Activated CD8-positive, alpha-beta memory T cell treated with anti-CD3 and anti-CD28 coated beads, Interleukin-2, amount 10 ng/mL, durations not matched to agents 7 days and 5 days (primary cell): ENCODE data around the gene LMO7. TPM values are rescaled to one million over a fixed set of nuclear protein-coding genes. Genes with fewer than 3 reads are reported as not detected.
"Not testable (repeated sequence)": the region's sequence is repeated elsewhere in the genome, so short reads cannot be mapped to it uniquely, and the experiment has no call there.

Experiments used
- ATAC-seq: fragments of 150-1000 bp; cut with Tn5 transposase; one replicate; pipeline ENCODE4 v1.10.0; 2021; ENCODE audit warnings: moderate library complexity
- CTCF ChIA-PET: fragments of 350-600 bp; sonication (Branson Sonifier 250); formaldehyde crosslinking; loops from one replicate; lab custom pipeline; 2021; ENCODE audit warnings: antibody characterized with exemption; lab: Charles Lee
- DNase-seq: peaks from one replicate; pipeline ENCODE4 v3.0.0-alpha.2; 2020
- H3K27ac Mint-ChIP-seq: one replicate; pipeline ENCODE4 v1.8.0; 2021; ENCODE audit warnings: mild to moderate bottlenecking, mixed read lengths
- H3K27me3 Mint-ChIP-seq: one replicate; pipeline ENCODE4 v1.8.0; 2021; ENCODE audit warnings: mixed read lengths
- H3K36me3 Mint-ChIP-seq: one replicate; pipeline ENCODE4 v1.8.0; 2021; ENCODE audit warnings: mild to moderate bottlenecking, mixed read lengths
- H3K4me1 Mint-ChIP-seq: one replicate; pipeline ENCODE4 v1.8.0; 2021; ENCODE audit warnings: mixed read lengths
- H3K4me3 Mint-ChIP-seq: one replicate; pipeline ENCODE4 v1.8.0; 2021; ENCODE audit warnings: mild to moderate bottlenecking, moderate library complexity, mixed read lengths
- H3K9me3 Mint-ChIP-seq: one replicate; pipeline ENCODE4 v1.8.0; 2022; ENCODE audit warnings: low read depth, mixed read lengths
- total RNA-seq, 2 experiments: library from RNA; stranded (reverse); gene quantifications; one replicate each; pipeline ENCODE4 v1.2.3, GENCODE V29; 2021

The LMO7 gene
- total RNA-seq, 2 experiments from 2014 or later: 4.2 to 9.3 TPM

DNA sequence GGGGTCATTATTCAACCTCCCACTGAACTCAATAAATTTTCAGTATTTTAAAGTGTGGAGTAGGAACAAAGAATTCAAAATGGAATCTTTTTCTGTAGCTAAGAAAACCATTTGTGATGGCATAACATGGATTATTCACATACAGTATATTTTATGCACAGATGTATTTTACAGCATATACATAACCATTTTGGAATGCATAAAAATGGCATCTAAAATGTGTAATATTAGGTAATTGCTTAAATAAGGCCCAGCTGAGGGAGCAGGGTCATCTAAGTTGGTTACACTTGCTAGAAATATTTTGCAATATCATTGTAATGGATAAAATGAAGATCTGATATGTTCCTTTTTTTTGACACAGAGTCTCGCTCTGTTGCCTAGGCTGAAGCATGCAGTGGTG, 146.9 kb downstream of the LMO7 start:
- CTCF ChIA-PET: no interaction called here
- H3K4me1 Mint-ChIP-seq: no peaks in the 10 kb centered on the region
- H3K36me3 Mint-ChIP-seq: peaks cover 7% of the 10 kb centered on the region
- no peak overlapping the region for H3K27ac Mint-ChIP-seq
- no peak for ATAC-seq
- no peaks in the 10 kb centered on the region for H3K27me3 Mint-ChIP-seq
- no peak for DNase-seq
- no peak overlapping the region for H3K4me3 Mint-ChIP-seq
- H3K9me3 Mint-ChIP-seq: peaks cover 6% of the 10 kb centered on the region

DNA sequence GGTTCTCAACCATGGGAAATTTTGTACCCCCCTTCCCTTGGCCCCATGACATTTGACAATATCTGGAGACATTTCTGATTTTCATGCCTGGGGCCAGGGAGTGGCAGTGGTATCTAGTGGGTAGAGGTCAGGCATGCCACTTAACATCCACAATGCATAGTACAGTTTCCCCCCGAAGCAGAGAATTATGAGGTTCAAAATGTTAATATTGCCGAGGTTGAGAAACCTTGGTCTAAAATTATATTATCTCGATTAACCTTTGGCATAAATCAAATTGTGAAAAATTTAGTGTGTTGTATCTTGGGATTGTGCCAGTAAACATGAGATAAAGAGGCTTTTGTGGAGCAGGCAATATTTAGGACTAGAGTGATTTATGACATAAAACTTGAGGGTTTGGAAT, 147.9 kb downstream of the LMO7 start:
- Mint-ChIP-seq H3K27me3 (no peaks in the 10 kb centered on the region), H3K4me3 (no peak overlapping the region), H3K9me3 (peaks cover 3% of the 10 kb centered on the region), H3K27ac (no peak overlapping the region), H3K36me3 (peaks cover 6% of the 10 kb centered on the region), H3K4me1 (no peaks in the 10 kb centered on the region)
- CTCF ChIA-PET: no interaction called here
- ATAC-seq (no peak), DNase-seq (no peak)

DNA sequence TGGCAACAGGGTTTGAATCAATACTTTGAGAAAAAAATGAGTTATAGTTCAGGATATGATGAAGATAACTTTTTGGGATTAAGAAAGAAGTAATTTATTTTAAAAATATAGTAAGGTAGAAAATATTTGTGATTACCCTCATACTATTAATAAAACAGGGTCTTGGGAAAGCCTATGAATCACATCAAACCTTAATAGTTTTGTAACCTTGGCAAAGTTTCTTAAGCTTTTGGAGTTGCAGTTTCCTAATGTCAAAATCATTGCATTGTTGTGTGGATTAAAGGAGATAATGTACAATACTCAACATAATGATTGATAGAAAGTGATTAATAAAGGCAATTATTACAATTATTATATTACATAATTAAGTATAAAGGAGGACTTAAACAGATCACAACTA, 149.0 kb downstream of the LMO7 start:
- Mint-ChIP-seq H3K4me3 (no peak overlapping the region), H3K27ac (no peak overlapping the region), H3K9me3 (peaks cover 3% of the 10 kb centered on the region), H3K36me3 (peaks cover 2% of the 10 kb centered on the region), H3K4me1 (no peaks in the 10 kb centered on the region), H3K27me3 (no peaks in the 10 kb centered on the region)
- CTCF ChIA-PET: no interaction called here
- ATAC-seq (no peak), DNase-seq (no peak)

DNA sequence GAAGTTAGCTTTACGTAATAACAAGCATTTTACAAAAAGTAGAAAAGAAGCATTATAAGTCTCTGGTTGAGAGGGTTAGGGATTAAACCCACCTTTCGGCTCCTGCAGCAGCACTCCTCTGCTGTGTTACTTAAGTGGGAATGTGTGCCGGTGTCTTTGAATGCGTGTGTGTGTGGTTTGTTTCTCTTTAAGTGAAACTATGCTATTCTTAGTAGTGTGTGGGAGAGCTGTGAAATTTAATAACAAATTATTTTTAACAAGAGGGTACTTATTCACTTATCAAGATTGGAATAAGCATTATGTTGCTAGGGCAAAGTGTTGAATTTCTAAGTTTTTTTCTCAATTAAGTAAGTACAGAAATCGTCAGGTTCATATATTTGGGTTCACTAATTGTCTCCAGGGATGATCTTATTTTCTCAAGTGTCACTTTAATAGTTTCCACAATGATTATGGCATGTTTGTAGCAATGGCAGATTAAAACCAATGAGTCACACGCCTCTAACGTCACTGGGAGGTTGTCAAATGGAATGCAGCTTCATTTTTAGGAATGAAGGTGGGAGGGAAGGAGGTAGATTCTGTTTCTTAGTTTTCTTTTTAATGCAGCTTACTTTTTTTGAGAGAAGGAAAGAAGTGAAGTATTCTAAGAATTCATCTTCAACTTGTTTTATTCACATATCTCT, 151.3 kb downstream of the LMO7 start:
- Mint-ChIP-seq H3K27me3 (no peaks in the 10 kb centered on the region), H3K36me3 (no peaks in the 10 kb centered on the region), H3K27ac (no peak overlapping the region), H3K4me1 (no peaks in the 10 kb centered on the region), H3K9me3 (no peaks in the 10 kb centered on the region), H3K4me3 (no peak overlapping the region)
- CTCF ChIA-PET: interaction anchor here (1.5 kb wide), 1 partner anchor 92 kb away, joined by 6 read pairs; no protein-coding TSS in a partner anchor
- no peak for ATAC-seq
- DNase-seq: no peak

DNA sequence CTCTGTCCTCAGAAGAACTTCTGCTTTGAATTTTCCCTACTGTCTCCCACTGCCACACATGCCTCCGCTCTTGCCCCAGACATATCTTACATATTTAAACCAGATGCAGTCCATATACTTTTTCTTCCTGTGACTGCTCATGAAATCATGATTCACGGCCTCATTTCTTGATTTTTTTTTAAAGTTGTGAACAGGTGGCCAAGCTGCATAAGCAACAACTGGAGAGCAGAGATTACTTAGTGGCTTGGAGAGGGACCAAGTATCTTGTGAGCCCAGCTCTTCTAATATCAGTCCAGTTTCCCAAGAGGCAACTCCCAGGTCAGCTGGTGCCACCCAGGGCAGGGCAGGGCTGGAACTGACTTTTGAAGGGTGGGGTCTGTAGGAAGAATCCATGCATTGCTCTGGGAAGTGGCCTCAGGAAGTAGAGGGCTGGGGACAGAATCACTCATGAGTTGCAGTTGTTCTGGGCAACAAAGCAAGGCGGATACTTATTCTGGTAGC, 152.4 kb downstream of the LMO7 start:
- Mint-ChIP-seq H3K4me1 (no peaks in the 10 kb centered on the region), H3K27me3 (no peaks in the 10 kb centered on the region), H3K36me3 (no peaks in the 10 kb centered on the region), H3K27ac (no peak overlapping the region), H3K4me3 (no peak overlapping the region), H3K9me3 (no peaks in the 10 kb centered on the region)
- ATAC-seq: no peak
- DNase-seq: no peak
- CTCF ChIA-PET: interaction anchor here (1.5 kb wide), 1 partner anchor 93 kb away, joined by 6 read pairs; no protein-coding TSS in a partner anchor

DNA sequence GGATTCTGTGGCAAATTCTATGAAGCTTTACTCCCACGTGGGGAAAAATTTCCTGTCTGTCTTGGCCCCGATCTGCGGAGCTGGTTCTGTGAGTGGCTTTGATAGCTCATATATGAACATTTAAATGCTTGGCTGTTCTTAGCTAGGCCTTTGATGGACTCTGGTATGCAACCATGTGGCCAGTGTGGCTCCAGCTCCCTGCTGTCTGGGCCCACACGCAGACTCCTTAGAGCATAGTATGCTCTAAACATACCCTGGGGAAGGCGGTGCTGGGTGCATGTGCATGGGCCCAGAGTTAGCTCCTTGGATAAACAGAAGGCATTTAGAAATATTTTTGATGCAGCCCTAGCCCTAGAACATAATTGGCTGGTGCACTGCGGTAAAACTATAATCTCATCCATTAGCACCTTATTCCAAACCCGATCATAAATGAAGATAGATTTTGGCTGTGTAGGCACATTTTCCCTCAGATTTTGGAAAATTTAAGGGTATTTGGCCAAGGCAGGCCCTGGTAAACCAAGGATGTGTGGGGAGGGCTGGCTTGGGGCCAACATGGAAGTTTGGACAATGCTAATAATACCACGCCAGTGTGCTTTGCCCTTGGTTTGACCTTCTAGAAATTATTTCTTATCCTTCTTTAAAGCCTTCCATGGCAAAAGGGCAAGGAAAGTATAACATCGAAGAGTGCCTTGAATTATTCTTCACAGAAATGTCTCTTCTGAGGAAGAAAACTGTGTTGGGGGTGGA, 153.5 kb downstream of the LMO7 start:
- no peaks in the 10 kb centered on the region for H3K27me3 Mint-ChIP-seq
- no peak for ATAC-seq
- H3K4me1 Mint-ChIP-seq: no peaks in the 10 kb centered on the region
- DNase-seq: no peak
- no peak overlapping the region for H3K4me3 Mint-ChIP-seq
- CTCF ChIA-PET: interaction anchor here (0.6 kb wide), 1 partner anchor 39 kb away, joined by 4 read pairs; no protein-coding TSS in a partner anchor
- no peak overlapping the region for H3K27ac Mint-ChIP-seq
- no peaks in the 10 kb centered on the region for H3K9me3 Mint-ChIP-seq
- no peaks in the 10 kb centered on the region for H3K36me3 Mint-ChIP-seq

DNA sequence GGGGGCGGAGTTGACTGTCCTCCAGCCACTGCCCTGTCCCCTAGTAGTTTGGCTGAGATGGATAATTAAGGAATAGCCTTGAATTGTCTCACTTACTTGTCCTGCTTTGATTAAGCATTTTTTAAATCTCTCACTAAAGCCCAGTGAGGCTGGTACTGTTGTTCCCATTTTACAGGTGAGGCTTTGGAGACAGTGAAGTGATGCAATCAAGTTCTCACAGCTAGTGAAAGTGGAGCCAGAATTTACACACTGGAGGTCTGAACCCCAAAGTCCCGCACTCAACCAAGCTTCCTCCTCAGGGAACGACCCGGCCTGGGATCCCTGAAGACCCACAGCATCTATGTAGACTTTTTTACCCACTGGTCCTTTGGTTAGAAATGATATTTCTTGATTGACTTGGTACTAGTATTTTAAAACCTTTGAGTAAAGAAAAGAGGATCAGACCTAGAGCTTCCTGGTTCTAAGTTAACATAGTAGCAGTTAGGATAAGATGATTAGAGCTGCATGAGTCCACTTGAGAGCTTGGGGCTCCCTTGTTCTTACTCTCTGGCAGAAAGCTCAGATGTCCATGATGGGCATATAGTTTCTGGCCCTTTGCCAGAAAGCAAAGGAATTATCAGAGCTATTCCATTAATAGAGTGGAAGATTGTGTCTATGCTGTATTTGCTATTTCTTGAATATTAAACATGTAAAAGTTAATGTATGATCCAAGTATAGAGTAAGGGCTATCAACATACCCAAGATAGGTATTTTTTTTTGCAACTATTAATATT, 154.3 kb downstream of the LMO7 start:
- H3K4me3 Mint-ChIP-seq: no peak overlapping the region
- CTCF ChIA-PET: interaction anchor here (0.6 kb wide), 1 partner anchor 40 kb away, joined by 4 read pairs; no protein-coding TSS in a partner anchor
- H3K27ac Mint-ChIP-seq: no peak overlapping the region
- no peaks in the 10 kb centered on the region for H3K4me1 Mint-ChIP-seq
- H3K9me3 Mint-ChIP-seq: no peaks in the 10 kb centered on the region
- ATAC-seq (no peak), DNase-seq (no peak)
- H3K36me3 Mint-ChIP-seq: no peaks in the 10 kb centered on the region
- H3K27me3 Mint-ChIP-seq: no peaks in the 10 kb centered on the region

DNA sequence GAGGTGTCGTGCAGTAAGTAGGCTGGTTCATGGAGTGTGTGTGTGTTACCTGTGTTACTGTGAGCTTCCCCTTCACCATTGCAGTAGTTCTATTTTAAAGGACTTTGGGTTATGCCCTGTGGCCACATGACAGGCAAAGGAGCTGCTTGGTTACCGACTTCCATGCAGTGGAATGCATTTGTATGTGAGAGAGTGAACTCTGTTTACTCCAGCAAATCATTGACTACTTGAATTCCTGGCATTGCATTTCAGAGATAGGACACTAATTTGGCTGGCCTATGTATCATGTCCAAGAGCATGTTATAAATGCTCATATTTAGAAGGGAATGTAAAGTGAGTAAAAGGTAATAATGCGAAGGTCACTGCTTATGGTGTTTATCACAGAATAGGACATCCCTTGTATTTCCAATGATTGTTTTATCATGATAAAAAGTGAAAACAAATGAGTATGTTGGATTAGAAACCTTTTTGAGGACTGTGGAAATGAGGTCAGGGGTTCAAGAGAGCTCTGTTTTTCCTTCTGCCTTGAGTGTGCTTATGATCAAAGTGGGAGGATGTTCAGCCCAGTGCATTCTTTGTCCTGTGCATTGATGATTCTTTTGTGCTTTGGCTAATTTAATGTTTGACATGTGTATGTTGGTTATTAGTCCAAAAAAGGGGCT, 156.5 kb downstream of the LMO7 start:
- ATAC-seq (no peak), DNase-seq (no peak)
- Mint-ChIP-seq H3K27me3 (no peaks in the 10 kb centered on the region), H3K4me3 (no peak overlapping the region), H3K4me1 (peaks cover 2% of the 10 kb centered on the region), H3K36me3 (peaks cover 5% of the 10 kb centered on the region), H3K9me3 (no peaks in the 10 kb centered on the region), H3K27ac (no peak overlapping the region)
- CTCF ChIA-PET: no interaction called here

DNA sequence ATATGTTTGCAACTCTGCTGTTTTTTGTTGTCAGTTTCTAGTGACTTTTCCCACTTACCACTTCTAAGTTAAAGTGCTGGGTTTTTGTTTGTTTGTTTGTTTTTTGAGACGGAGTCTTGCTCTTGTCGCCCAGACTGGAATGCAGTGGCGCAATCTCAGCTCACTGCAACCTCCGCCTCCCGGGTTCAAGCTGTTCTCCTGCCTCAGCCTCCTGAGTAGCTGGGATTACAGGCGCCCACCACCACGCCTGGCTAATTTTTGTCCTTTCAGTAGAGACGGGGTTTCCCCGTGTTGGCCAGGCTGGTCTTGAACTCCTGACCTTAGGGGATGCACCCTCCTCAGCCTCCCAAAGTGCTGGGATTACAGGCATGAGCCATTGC, 157.0 kb downstream of the LMO7 start:
- DNase-seq, H3K27ac Mint-ChIP-seq, H3K9me3 Mint-ChIP-seq, ATAC-seq, H3K27me3 Mint-ChIP-seq, H3K4me1 Mint-ChIP-seq, H3K36me3 Mint-ChIP-seq, H3K4me3 Mint-ChIP-seq, CTCF ChIA-PET: not testable (repeated sequence)

DNA sequence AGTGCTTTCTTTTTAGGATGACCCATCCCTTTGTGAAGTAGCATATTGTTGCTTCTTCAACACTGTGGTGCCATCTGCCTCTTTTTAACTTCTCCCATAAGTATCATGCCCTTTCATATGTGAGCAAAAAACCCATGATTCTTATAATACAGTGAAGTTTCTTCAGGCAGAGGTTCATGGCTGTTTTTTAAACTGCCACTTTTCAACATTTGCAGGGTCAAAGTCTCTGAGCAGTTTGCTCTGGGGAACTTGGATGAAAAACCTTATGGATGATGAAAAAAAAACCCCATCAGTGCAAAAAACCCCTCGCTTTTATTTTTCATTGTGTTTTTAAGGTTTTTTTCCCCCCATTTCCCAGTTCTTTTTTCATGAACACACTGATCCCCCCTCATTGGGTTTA, 158.5 kb downstream of the LMO7 start:
- Mint-ChIP-seq H3K27me3 (no peaks in the 10 kb centered on the region), H3K27ac (no peak overlapping the region), H3K4me1 (peaks cover 15% of the 10 kb centered on the region), H3K9me3 (no peaks in the 10 kb centered on the region), H3K4me3 (no peak overlapping the region), H3K36me3 (peaks cover 7% of the 10 kb centered on the region)
- DNase-seq (no peak), ATAC-seq (no peak)
- CTCF ChIA-PET: interaction anchor here (1.7 kb wide), 1 partner anchor 99 kb away, joined by 6 read pairs; no protein-coding TSS in a partner anchor

DNA sequence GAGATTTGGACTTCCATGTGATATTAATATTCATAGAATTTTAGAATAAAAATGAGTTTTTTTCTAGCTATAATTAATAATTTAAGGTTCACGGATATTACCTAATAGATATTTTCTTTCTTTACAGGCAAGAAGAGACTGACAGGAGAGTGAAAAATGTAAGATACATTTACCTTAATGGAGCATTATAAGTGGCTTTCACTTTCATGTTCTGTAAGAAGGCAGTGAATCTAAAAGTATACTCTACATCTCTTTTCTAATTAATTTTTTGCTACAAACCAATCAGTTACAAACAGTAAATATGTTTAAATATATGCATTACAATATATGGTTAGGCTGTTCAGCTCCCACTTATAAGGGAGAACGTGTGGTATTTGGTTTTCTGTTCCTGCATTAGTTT, 159.1 kb downstream of the LMO7 start:
- H3K4me1 Mint-ChIP-seq: peaks cover 18% of the 10 kb centered on the region
- H3K27ac Mint-ChIP-seq: no peak overlapping the region
- CTCF ChIA-PET: interaction anchor here (1.7 kb wide), 1 partner anchor 99 kb away, joined by 6 read pairs; no protein-coding TSS in a partner anchor
- no peaks in the 10 kb centered on the region for H3K27me3 Mint-ChIP-seq
- ATAC-seq (no peak), DNase-seq (no peak)
- no peaks in the 10 kb centered on the region for H3K9me3 Mint-ChIP-seq
- H3K4me3 Mint-ChIP-seq: no peak overlapping the region
- peaks cover 7% of the 10 kb centered on the region for H3K36me3 Mint-ChIP-seq

DNA sequence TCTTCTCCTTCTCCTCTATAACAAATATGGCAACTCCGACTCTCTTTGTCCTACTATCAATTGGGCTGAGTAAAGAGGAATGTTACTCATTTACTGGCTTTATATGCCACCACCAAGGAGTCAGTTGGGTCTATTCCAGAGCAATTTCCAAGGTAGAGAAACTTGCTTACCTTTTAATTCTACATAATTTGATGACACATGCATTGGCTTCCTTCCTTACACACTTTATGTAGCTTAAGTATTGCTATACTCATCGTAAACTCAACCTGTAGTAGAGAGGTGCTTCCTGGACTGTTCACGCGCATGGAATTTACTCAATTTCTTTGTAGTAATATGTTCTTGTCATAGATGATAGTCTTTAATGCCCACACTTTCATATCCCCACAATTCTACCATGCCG, 160.7 kb downstream of the LMO7 start:
- no peak overlapping the region for H3K27ac Mint-ChIP-seq
- CTCF ChIA-PET: no interaction called here
- no peaks in the 10 kb centered on the region for H3K9me3 Mint-ChIP-seq
- peaks cover 26% of the 10 kb centered on the region for H3K4me1 Mint-ChIP-seq
- DNase-seq: no peak
- H3K36me3 Mint-ChIP-seq: peaks cover 9% of the 10 kb centered on the region
- no peak for ATAC-seq
- no peaks in the 10 kb centered on the region for H3K27me3 Mint-ChIP-seq
- no peak overlapping the region for H3K4me3 Mint-ChIP-seq

DNA sequence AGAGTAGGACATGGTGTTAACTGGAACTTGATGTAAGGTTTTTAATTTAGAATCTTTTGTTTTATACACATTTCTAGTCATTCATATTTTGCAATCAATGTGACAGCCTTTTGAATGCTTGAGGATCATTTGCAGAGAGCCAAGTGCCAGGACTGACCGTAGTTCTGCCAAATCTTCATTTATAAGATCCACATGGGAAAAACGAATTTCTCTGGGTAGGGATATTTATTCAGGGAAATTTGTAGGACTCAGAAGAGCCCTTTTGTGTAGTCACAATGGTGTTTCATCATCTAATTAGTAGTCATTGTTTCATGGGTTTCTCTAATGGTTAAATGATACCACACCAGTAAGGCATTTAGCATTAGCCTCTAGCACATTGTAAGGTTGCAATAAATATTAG, 161.1 kb downstream of the LMO7 start:
- Mint-ChIP-seq H3K4me1 (peaks cover 26% of the 10 kb centered on the region), H3K36me3 (peaks cover 9% of the 10 kb centered on the region), H3K9me3 (no peaks in the 10 kb centered on the region), H3K4me3 (no peak overlapping the region), H3K27ac (no peak overlapping the region), H3K27me3 (no peaks in the 10 kb centered on the region)
- no peak for DNase-seq
- ATAC-seq: no peak
- CTCF ChIA-PET: no interaction called here
